Measurements from ENCODE around the gene CD55.
"Not testable (repeated sequence)": the region's sequence is repeated elsewhere in the genome, so short reads cannot be mapped to it uniquely, and the experiment has no call there.

Gene CD55

GRCh38 chr1:207306023-207306422 lies 15.5 kb upstream of the CD55 start:
- no peak for DNase-seq

GRCh38 chr1:207306603-207307002 lies 14.9 kb upstream of the CD55 start:
- no peak for DNase-seq

- DNase-seq: no peak
Measured at GRCh38 chr1:207308451-207309190, 12.9 kb upstream of the CD55 start.

- DNase-seq: no peak
Measured at GRCh38 chr1:207309745-207310273, 11.7 kb upstream of the CD55 start.

- no peak for DNase-seq
Measured at GRCh38 chr1:207311888-207312603, 9.4 kb upstream of the CD55 start.

- DNase-seq: no peak
Measured at GRCh38 chr1:207312604-207312920, 8.9 kb upstream of the CD55 start.

- DNase-seq: no peak
Measured at GRCh38 chr1:207313131-207313530, 8.3 kb upstream of the CD55 start.

- DNase-seq: no peak
Measured at GRCh38 chr1:207314816-207315215, 6.7 kb upstream of the CD55 start.

- DNase-seq: no peak
Measured at GRCh38 chr1:207315435-207315834, 6.0 kb upstream of the CD55 start.

GRCh38 chr1:207316141-207316540 lies 5.3 kb upstream of the CD55 start:
- no peak for DNase-seq

- no peak for DNase-seq
Measured at GRCh38 chr1:207316622-207317391, 4.7 kb upstream of the CD55 start.

- DNase-seq: no peak
Measured at GRCh38 chr1:207317561-207317960, 3.9 kb upstream of the CD55 start.

GRCh38 chr1:207318072-207318619 lies 3.3 kb upstream of the CD55 start:
- no peak for DNase-seq

GRCh38 chr1:207319199-207319598 lies 2.3 kb upstream of the CD55 start:
- no peak for DNase-seq

- DNase-seq: not testable (repeated sequence)
Measured at GRCh38 chr1:207320105-207320504, 1.4 kb upstream of the CD55 start.

GRCh38 chr1:207321790-207322645 lies 540 bp downstream of the CD55 start:
- no peak for DNase-seq

GRCh38 chr1:207323425-207324225 lies 2.1 kb downstream of the CD55 start:
- no peak for DNase-seq

GRCh38 chr1:207328004-207328403 lies 6.5 kb downstream of the CD55 start:
- no peak for DNase-seq

GRCh38 chr1:207328908-207329440 lies 7.5 kb downstream of the CD55 start:
- DNase-seq: no peak

GRCh38 chr1:207329469-207329868 lies 8.0 kb downstream of the CD55 start:
- DNase-seq: no peak

GRCh38 chr1:207330011-207330710 lies 8.7 kb downstream of the CD55 start:
- DNase-seq: no peak

Data from NCI-H1417 treated with DMSO at 0.1 percent for 48 hours (cell line).